Measurements from ENCODE around the gene OR6N2.

Gene OR6N2

DNA sequence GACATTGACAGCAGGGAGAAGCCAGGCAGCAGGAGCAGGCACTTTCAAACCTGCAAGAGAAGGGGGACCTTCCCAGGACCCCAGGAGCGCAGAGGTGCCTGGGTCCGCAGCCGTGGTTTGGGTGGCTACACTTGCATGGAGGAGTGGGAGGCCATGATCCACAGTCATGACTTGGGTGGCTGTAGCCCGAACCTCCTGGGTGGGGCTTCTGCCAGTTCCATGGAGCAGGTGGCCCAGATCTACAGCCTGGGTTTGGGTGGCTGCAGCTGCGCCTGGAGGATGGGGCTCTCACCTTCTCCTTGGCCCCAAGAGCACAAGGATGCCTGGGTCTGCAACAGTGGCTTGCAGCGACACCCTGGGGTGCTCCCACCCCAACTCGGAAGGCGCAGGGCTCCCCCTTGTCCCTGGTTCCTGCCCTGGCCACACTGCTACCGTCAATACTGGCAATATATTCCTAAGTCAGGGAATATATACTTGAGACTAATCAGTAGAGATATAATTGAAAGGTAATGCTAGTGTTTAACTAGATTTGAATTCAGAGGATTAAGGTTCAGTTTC lies 28.8 kb downstream of the OR6N2 start:
- no peak for DNase-seq

GRCh38 chr1:158735848-158736247 lies 45.2 kb downstream of the OR6N2 start:
- no peak for DNase-seq

DNA sequence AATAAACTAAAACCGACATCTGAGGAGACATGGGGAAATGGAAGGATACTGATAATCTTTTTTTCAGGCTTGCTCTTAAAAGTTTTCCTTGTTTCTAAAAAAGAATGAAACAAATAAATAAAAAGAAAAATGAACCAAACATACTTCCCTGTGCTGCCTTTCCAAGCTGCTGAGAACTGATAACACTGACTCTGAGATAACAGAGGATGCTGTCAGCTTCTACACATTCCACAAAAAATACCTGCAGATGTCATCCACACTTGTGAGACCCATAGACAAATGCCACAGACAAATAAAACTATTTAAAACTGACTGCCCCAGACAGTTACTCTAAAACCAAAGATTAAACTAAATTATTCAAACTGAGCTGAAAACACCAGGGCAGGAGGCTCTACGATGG lies 48.5 kb downstream of the OR6N2 start:
- DNase-seq, result no peak

- no peak for DNase-seq
Observed at GRCh38 chr1:158731707-158732106, 49.3 kb downstream of the OR6N2 start.

- no peak for DNase-seq
Observed at GRCh38 chr1:158730453-158730852, 50.6 kb downstream of the OR6N2 start.

DNA sequence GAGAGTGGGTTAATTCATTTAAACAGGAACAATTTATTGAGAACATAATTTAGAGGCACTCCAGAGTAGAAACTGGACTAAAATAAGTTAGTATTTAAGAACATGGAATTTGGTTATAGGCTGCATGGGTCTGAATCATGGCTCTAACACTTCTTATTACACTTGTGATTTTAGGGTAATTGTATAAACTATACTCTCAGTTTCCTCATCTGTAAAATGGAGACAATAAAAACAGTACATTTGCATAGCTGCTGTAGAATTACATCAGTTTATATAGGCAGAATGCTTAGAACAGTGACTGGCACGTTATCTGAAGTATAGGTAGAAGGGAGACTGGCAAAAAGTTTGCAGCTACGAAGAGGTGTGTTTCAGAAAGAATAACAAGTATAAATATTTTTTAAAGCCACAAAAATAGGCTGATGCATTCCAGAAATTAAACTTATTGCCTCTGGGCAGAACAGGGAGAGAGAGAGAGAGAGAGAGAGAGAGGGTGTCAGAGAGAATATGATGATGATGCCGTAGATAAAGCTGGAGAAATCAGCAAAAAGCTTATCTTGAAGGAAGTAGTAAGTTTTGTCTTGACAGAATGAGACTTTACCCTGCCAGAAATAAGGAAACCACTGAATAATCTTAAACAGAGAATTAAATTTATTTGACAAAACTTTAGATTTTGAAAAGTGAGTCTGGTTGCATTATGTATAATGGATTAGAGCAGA lies 52.3 kb downstream of the OR6N2 start:
- DNase-seq, result no peak

GRCh38 chr1:158724442-158724841 lies 56.6 kb downstream of the OR6N2 start:
- no peak for DNase-seq
